Osteoblast (primary cell): ENCODE results near the gene CACNA2D3. TPM values are rescaled to one million over a fixed set of nuclear protein-coding genes. Genes with fewer than 3 reads are reported as not detected.

Experiments used
- DNase-seq: peaks from one replicate; pipeline ENCODE4 v3.0.0; 2011; ENCODE audit warnings: low spot score, mixed read lengths; ENCODE audit not compliant: insufficient read length; ENCODE audit errors: missing footprints
- H2AFZ ChIP-seq: 2 replicates; pipeline ENCODE4 v1.6.0; 2011; ENCODE audit warnings: mild to moderate bottlenecking, low read length
- H3K27ac ChIP-seq: 2 replicates; pipeline ENCODE4 v1.5.1; 2011; ENCODE audit warnings: mild to moderate bottlenecking, low read depth, low read length, moderate library complexity
- H3K27me3 ChIP-seq: 2 replicates; pipeline ENCODE4 v1.6.0; 2012; ENCODE audit warnings: mild to moderate bottlenecking, control low read depth, inconsistent platforms, low read length, moderate library complexity; ENCODE audit not compliant: insufficient read depth
- H3K36me3 ChIP-seq: 2 replicates; pipeline ENCODE4 v1.5.1; 2011; ENCODE audit warnings: mild to moderate bottlenecking, low read length, control low read depth, moderate library complexity; ENCODE audit not compliant: insufficient read depth
- H3K4me1 ChIP-seq: 2 replicates; pipeline ENCODE4 v1.5.1; 2011; ENCODE audit warnings: mild to moderate bottlenecking, low read length, control low read depth, moderate library complexity; ENCODE audit not compliant: insufficient read depth
- H3K4me2 ChIP-seq: 2 replicates; pipeline ENCODE4 v1.6.0; 2011; ENCODE audit warnings: mild to moderate bottlenecking, low read length; ENCODE audit not compliant: insufficient read depth
- H3K4me3 ChIP-seq: fragments of 200-600 bp; sonication (generic); 3 replicates; pipeline ENCODE4 v1.5.1; 2012; ENCODE audit warnings: mild to moderate bottlenecking, low read length, inconsistent platforms; ENCODE audit not compliant: insufficient read depth
- H3K79me2 ChIP-seq: 2 replicates; pipeline ENCODE4 v1.6.0; 2012; ENCODE audit warnings: mild to moderate bottlenecking, low read length, control low read depth, inconsistent platforms; ENCODE audit not compliant: insufficient read depth
- H3K9me3 ChIP-seq: 2 replicates; pipeline ENCODE4 v1.5.1; 2011; ENCODE audit warnings: low read depth, low read length, control low read depth
- H4K20me1 ChIP-seq: 2 replicates; pipeline ENCODE4 v1.6.0; 2012; ENCODE audit warnings: mild to moderate bottlenecking, low read length, control low read depth; ENCODE audit not compliant: insufficient read depth
- CTCF ChIP-seq: IDR thresholded peaks from 2 replicates; pipeline ENCODE4 v1.5.1; 2011; ENCODE audit warnings: mild to moderate bottlenecking, low read depth, low read length, moderate library complexity; ENCODE audit errors: extremely low read depth
- total RNA-seq: library from RNA; depleted of rRNA; stranded (reverse); fragments of >200 nt; gene quantifications from 2 replicates; pipeline ENCODE4 v1.2.3, GENCODE V29; 2012

CACNA2D3 gene
- total RNA-seq, 1 donor, result 0.36 TPM

GRCh38 chr3:54120657-54121413 is 1.5 kb upstream of the CACNA2D3 start:
- TF ChIP-seq CTCF, result no peak
- Histone ChIP-seq H3K36me3 (no peaks in the 10 kb centered on the region), H3K27ac (no peak overlapping the region), H2AFZ (no peak overlapping the region), H3K9me3 (no peaks in the 10 kb centered on the region), H4K20me1 (no peaks in the 10 kb centered on the region), H3K4me3 (no peak overlapping the region), H3K4me1 (no peaks in the 10 kb centered on the region), H3K79me2 (no peaks in the 10 kb centered on the region), H3K4me2 (no peak overlapping the region), H3K27me3 (peaks cover 39% of the 10 kb centered on the region)
- DNase-seq, result peak; percentile 68

- H3K4me3 ChIP-seq, result no peak overlapping the region
- no peak overlapping the region for H2AFZ ChIP-seq
- no peaks in the 10 kb centered on the region for H3K4me1 ChIP-seq
- H3K36me3 ChIP-seq, result no peaks in the 10 kb centered on the region
- no peaks in the 10 kb centered on the region for H4K20me1 ChIP-seq
- no peaks in the 10 kb centered on the region for H3K79me2 ChIP-seq
- DNase-seq, result peak; percentile 91
- peaks cover 39% of the 10 kb centered on the region for H3K27me3 ChIP-seq
- no peak for TF ChIP-seq CTCF
- no peak overlapping the region for H3K27ac ChIP-seq
- H3K4me2 ChIP-seq, result no peak overlapping the region
- no peaks in the 10 kb centered on the region for H3K9me3 ChIP-seq
Observed at GRCh38 chr3:54121414-54122323, 683 bp upstream of the CACNA2D3 start.

- no peaks in the 10 kb centered on the region for H3K79me2 ChIP-seq
- no peaks in the 10 kb centered on the region for H3K9me3 ChIP-seq
- no peaks in the 10 kb centered on the region for H3K36me3 ChIP-seq
- DNase-seq, result no peak
- H2AFZ ChIP-seq, result peak overlapping the region; percentile 29
- H3K4me2 ChIP-seq, result peak overlapping the region; percentile 13
- no peaks in the 10 kb centered on the region for H3K4me1 ChIP-seq
- TF ChIP-seq CTCF, result no peak
- H3K27ac ChIP-seq, result no peak overlapping the region
- H3K27me3 ChIP-seq, result peaks cover 39% of the 10 kb centered on the region
- no peak overlapping the region for H3K4me3 ChIP-seq
- no peaks in the 10 kb centered on the region for H4K20me1 ChIP-seq
Observed at GRCh38 chr3:54123003-54123775, 837 bp downstream of the CACNA2D3 start.
